ENCODE measurements around the gene RNF43.
"Not testable (repeated sequence)": the region's sequence is repeated elsewhere in the genome, so short reads cannot be mapped to it uniquely, and the experiment has no call there.

RNF43 gene

DNA sequence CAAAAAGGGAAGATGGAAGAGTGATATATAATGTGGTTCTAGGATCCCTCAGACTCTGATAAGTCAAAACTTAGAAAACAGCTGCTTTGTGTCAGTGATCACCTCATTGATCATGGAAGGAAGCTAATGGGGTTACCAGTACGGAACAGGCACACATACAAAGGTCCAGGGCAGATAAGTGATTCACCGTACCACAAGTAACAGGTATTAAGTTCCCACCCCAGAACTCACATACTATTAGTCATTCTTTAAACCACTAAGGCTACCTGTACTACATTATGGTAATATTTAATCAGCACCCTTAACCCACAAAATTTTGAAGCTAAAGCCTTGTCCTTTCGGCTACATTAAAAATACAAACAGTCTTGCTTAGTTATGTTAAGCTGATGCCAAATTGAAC, 17.4 kb downstream of the RNF43 start:
- Histone ChIP-seq H3K27me3 (no peaks in the 10 kb centered on the region), H3K9ac (no peak overlapping the region), H3K4me2 (no peak overlapping the region), H3K4me1 (peaks cover 0 to 17% (median 12%) of the 10 kb centered on the region in 10 experiments; a peak in 13 of 20 replicates), H3K27ac (no peak overlapping the region), H4K20me1 (no peaks in the 10 kb centered on the region), H3K9me3 (replicated peaks in 1 of 11) (no peaks in the 10 kb centered on the region), H3K4me3 (no peak overlapping the region), H3K36me3 (no peaks in the 10 kb centered on the region)
- TF ChIP-seq Cebpa-rat (IDR thresholded peaks at IDR 0.05): no peak

DNA sequence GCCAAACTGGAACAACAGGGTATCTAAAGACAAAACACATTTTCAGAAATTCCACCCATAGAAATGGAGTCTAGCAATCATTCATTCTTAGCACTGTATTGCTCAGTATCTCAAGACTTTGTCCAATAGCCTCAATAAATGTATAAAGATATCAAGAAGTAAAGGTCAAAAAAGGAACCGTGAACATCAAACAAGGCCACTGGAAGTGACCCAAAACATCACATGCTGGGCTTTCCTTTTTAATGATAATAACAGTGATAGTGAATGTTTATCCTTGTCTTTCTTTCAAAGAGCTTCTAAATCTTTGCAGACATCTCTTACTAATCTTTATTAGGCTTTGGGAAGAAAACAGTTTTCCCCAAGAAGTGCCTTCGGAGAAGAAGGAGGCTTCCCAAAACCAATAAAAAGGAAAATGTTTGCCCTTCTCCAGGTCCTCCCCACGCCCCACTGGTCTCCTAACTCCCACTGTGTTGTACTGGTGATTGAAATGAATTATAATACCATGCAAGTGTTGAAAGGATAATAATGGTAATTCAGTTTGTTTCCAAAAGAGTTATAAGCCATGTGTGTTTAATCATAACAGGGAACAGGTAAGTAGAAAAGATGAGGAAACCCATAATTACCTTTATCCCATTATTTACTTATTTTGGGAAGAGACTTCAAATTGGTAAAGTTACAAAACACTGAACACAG, 18.6 kb downstream of the RNF43 start:
- TF ChIP-seq Cebpa-rat (IDR thresholded peaks at IDR 0.05): no peak
- Histone ChIP-seq H4K20me1 (no peaks in the 10 kb centered on the region), H3K36me3 (no peaks in the 10 kb centered on the region), H3K9ac (no peak overlapping the region), H3K4me2 (no peak overlapping the region), H3K4me3 (no peak overlapping the region), H3K4me1 (peaks cover 0 to 17% (median 12%) of the 10 kb centered on the region in 10 experiments; a peak in 13 of 20 replicates), H3K27ac (no peak overlapping the region), H3K27me3 (no peaks in the 10 kb centered on the region), H3K9me3 (replicated peaks in 1 of 11) (no peaks in the 10 kb centered on the region)

DNA sequence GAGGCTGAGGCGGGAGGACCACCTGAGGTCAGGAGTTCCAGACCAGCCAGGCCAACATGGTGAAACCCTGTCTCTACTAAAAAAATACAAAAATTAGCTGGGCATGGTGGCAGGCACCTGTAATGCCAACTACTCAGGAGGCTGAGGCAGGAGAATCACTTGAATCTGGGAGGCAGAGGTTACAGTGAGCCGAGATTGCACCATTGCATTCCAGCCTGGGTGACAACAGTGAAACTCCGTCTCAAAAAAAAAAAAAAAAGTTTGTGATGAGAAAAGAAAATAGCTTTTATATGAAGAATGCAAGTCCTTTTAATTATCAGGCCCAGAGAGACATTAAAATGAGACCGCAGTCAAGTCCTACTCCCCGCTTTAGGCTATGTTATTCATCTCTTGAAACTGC, 19.9 kb downstream of the RNF43 start:
- H3K4me1 ChIP-seq; H3K36me3 ChIP-seq; H3K27me3 ChIP-seq; H3K4me2 ChIP-seq; H3K9ac ChIP-seq; H3K27ac ChIP-seq; H3K4me3 ChIP-seq; H4K20me1 ChIP-seq; H3K9me3 ChIP-seq (replicated peaks in 1 of 11): not testable (repeated sequence)

DNA sequence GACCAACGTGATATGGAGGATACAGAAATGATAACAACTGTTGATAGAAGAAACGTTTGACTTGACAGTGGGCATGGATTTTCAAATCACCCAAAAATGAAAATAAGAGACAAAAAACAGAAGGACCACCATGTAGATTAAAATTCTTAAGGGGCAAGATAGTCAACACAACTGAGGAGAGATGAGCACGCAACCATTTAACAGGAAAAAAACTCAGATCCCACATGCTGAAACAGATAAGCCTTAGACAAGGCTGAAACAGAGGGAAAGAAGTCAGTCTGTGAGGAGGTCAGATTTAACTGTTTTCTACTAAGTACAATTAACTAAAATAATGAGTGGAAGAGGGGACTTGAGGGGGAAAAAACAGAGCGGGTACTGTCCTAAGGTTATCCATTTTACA, 21.2 kb downstream of the RNF43 start:
- Histone ChIP-seq H3K4me1 (no peaks in the 10 kb centered on the region), H3K27me3 (no peaks in the 10 kb centered on the region), H3K9me3 (replicated peaks in 1 of 11) (no peaks in the 10 kb centered on the region), H3K36me3 (no peaks in the 10 kb centered on the region), H3K9ac (no peak overlapping the region), H3K4me3 (no peak overlapping the region), H3K27ac (no peak overlapping the region), H3K4me2 (no peak overlapping the region), H4K20me1 (no peaks in the 10 kb centered on the region)
- TF ChIP-seq Cebpa-rat (IDR thresholded peaks at IDR 0.05): no peak

DNA sequence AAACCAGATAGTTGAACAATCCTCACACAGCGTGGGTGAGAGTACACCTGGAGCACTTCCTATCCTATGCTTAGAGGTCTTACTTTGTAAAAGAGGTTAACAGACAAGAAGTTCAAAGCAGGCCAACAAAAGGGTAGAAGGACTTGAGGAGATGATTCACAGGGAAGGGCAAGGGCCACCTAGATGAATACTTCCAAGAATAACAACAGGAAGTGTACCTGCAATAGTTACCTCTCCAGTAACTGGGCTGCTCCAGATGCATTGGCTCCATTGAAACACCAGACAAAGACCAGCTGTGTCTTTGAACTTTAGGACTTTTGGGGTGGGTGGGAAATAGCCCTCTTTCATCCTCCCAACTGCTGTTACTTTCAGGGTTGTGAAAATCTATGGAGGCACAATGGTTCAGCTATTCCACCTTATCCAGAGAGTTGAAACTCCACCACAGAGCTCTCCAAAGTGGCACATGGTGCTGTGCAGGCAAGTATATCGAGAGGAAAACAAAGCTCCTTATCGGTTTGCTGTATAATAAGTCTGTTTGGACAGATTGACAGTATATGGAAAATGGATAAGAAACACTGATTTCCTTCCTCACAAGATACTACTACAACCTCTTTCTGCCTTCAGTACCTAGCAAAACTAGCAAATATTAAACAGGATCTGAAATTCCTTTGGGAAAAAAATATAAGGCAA, 22.7 kb downstream of the RNF43 start:
- Histone ChIP-seq H3K4me2 (no peak overlapping the region), H3K9ac (no peak overlapping the region), H3K36me3 (no peaks in the 10 kb centered on the region), H3K27me3 (no peaks in the 10 kb centered on the region), H3K27ac (no peak overlapping the region), H3K9me3 (replicated peaks in 1 of 11) (no peaks in the 10 kb centered on the region), H3K4me1 (no peaks in the 10 kb centered on the region), H3K4me3 (no peak overlapping the region), H4K20me1 (no peaks in the 10 kb centered on the region)
- TF ChIP-seq Cebpa-rat (IDR thresholded peaks at IDR 0.05): no peak

DNA sequence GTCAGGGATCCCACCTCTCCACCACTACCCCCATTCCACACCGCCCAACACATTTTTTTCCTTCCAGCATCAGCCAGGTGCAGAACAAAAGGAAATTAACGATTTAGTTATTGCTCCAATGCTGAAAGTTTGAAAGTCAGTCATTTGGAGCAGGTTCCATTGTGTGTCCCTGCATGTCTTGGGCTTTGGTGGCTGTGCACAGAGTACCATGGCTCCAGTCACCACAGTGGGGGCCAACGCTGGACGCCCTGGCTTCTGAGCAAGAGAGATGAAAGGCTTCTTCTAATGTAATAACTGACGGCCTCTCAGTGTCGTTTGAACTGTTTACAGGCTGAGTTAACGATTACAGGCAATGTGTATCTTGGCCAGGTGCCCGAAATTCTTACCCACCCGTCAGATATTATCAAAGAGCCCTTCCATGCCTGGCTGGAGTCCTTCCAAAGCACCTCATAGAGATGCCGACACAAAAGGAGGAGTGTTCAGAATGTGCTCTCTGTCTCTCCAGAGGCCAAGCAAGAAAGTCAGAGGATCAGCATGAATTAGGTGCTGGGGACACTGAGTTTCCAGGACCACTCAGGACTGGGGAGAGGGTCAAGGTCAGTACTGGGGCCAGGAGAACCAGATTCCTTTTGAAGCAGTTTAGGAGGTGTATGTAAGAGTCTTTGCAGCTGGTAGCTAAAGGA, 25.9 kb downstream of the RNF43 start:
- Histone ChIP-seq H3K4me3 (no peak overlapping the region), H4K20me1 (no peaks in the 10 kb centered on the region), H3K27me3 (no peaks in the 10 kb centered on the region), H3K4me2 (no peak overlapping the region), H3K27ac (no peak overlapping the region), H3K36me3 (no peaks in the 10 kb centered on the region), H3K9me3 (replicated peaks in 1 of 11) (no peaks in the 10 kb centered on the region), H3K9ac (no peak overlapping the region), H3K4me1 (peaks cover 0 to 5% (median 0%) of the 10 kb centered on the region in 10 experiments; a peak in 1 of 20 replicates)
- no peak for TF ChIP-seq Cebpa-rat (IDR thresholded peaks at IDR 0.05)

DNA sequence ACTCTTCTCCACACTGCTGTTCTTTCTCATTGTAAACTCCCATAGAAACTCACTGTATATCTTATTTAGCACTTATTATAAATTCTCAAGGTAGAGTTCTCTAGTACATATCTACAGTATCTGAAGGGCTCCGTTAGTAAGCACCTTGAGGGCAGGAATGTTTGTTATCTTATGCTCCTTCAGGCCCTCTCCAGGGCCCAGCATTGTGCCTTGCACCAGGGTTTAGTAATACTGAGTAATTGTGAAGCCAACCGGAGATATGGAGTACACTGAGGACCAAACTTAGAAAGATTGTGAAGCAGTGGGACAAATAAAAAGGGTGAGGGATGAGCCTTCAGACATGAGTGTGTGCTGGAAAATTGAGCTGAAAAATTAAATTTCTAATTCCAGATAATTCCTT, 26.4 kb downstream of the RNF43 start:
- H3K9me3 ChIP-seq (replicated peaks in 1 of 11): no peaks in the 10 kb centered on the region
- no peak overlapping the region for H3K27ac ChIP-seq
- H3K27me3 ChIP-seq: no peaks in the 10 kb centered on the region
- no peak overlapping the region for H3K9ac ChIP-seq
- H3K4me1 ChIP-seq: peaks cover 0 to 5% (median 0%) of the 10 kb centered on the region in 10 experiments; a peak in 1 of 20 replicates
- no peak overlapping the region for H3K4me3 ChIP-seq
- H3K36me3 ChIP-seq: no peaks in the 10 kb centered on the region
- H4K20me1 ChIP-seq: no peaks in the 10 kb centered on the region
- no peak for TF ChIP-seq Cebpa-rat (IDR thresholded peaks at IDR 0.05)
- H3K4me2 ChIP-seq: no peak overlapping the region

DNA sequence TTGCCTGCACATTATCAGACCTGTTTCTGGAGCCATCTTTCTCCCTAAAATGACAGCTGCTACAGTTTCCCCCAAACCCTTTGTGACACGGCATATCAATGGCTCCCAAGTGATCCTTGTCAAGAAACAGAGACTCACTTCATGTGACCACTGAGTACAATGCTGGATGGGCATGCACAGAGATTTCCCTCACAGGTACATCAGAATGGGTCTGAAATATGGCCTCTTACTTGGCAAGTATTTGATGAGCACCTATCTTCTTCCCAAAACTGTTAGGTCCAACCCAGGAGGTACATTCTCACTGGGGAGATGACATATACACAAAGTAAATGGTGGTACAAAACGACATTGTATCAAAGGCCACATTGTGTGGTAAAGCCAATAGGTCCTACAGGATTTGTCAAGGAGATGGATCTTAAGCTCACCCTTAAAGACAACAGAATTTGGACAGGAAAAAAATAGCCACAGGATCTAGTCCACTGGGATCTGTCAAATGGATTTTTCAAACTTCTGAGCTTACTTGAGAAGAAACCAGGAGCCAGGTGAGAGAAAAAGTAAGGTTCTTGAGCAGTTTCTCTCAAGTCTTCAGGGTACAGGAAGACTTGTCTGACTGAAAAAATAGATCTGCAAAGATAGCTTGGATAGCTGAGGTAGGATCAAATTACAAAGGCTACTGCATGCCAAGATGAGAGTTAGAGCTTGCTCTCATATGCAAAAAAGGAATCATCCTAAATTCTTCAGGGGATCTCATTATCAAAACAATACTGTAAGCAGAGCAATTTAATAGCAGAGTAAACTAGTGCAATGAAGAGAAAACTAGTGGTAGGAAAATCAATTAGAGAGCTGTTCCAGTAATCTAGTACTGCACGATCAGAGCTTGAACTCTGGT, 28.8 kb downstream of the RNF43 start:
- no peaks in the 10 kb centered on the region for H3K27me3 ChIP-seq
- H3K4me1 ChIP-seq: peaks cover 0 to 9% (median 0%) of the 10 kb centered on the region in 10 experiments; a peak in 2 of 20 replicates
- no peak for TF ChIP-seq Cebpa-rat (IDR thresholded peaks at IDR 0.05)
- H3K9ac ChIP-seq: no peak overlapping the region
- no peaks in the 10 kb centered on the region for H4K20me1 ChIP-seq
- no peak overlapping the region for H3K4me3 ChIP-seq
- no peak overlapping the region for H3K27ac ChIP-seq
- H3K36me3 ChIP-seq: no peaks in the 10 kb centered on the region
- H3K9me3 ChIP-seq (replicated peaks in 1 of 11): no peaks in the 10 kb centered on the region
- no peak overlapping the region for H3K4me2 ChIP-seq

DNA sequence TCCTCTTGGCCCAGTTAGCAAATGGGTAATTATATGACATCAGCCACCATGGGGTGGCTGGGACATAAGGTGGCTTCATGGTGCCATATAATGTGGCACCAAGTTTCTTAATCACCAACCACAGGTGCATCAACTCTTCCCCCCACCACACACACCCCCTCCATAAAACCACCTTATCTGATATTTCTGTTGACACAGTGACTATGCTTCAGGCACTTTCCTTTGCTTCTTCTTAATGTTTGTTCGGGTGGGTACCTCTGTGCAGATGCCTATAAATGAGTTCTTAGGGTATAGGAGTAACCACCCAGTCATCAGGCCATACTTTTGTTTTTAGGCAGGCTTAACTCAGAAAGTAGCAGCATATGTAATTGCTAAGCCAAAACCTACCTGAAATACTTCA, 29.5 kb downstream of the RNF43 start:
- Histone ChIP-seq H3K27ac (no peak overlapping the region), H3K4me1 (peaks cover 0 to 9% (median 0%) of the 10 kb centered on the region in 10 experiments; a peak in 2 of 20 replicates), H3K4me2 (no peak overlapping the region), H3K9ac (no peak overlapping the region), H3K27me3 (no peaks in the 10 kb centered on the region), H4K20me1 (no peaks in the 10 kb centered on the region), H3K4me3 (no peak overlapping the region), H3K36me3 (no peaks in the 10 kb centered on the region), H3K9me3 (replicated peaks in 1 of 11) (no peaks in the 10 kb centered on the region)
- TF ChIP-seq Cebpa-rat (IDR thresholded peaks at IDR 0.05): no peak
